Gastrocnemius medialis (tissue), 4 donors: Measurements from ENCODE around the gene TMEM61. TPM values are rescaled to one million over a fixed set of nuclear protein-coding genes. Genes with fewer than 3 reads are reported as not detected.

Experiments used
- ATAC-seq, 2 donors: fragments of 150-250 bp; one replicate each; pipeline ENCODE4 v1.9.1; 2016
- DNase-seq, 2 donors: peaks; one replicate each; pipeline ENCODE4 v3.0.0-alpha.2; 2019
- H3K27ac ChIP-seq, 4 donors: fragments of 200-600 bp; sonication (generic); 1 replicate in 1 of 4; 2 replicates in 3 of 4; pipeline ENCODE4 v1.5.1; 2016 to 2018; ENCODE audit warnings: mild to moderate bottlenecking in 2 of 4, moderate library complexity in 1 of 4
- H3K27me3 ChIP-seq, 3 donors: fragments of 200-600 bp; sonication (generic) in 2 of 3; 1 replicate in 1 of 3; 2 replicates in 2 of 3; pipeline versions ENCODE4 v1.5.1 to v1.6.0; 2016 to 2019; ENCODE audit warnings: mild to moderate bottlenecking in 1 of 3, moderate library complexity in 1 of 3
- H3K36me3 ChIP-seq, 2 donors: fragments of 200-600 bp; sonication (generic) in 1 of 2; one replicate each; pipeline ENCODE4 v1.5.1; 2017 to 2018
- H3K4me1 ChIP-seq, 2 donors: fragments of 200-600 bp; sonication (generic) in 1 of 2; one replicate each; pipeline ENCODE4 v1.5.1; 2016 to 2017; ENCODE audit warnings: mild to moderate bottlenecking in 2 of 2
- H3K4me3 ChIP-seq, 4 donors: fragments of 200-600 bp; sonication (generic) in 3 of 4; 1 replicate in 1 of 4; 2 replicates in 3 of 4; pipeline ENCODE4 v1.5.1; 2016 to 2019; ENCODE audit warnings: mild to moderate bottlenecking in 2 of 4
- H3K9me3 ChIP-seq, 3 donors: fragments of 200-600 bp; sonication (generic) in 2 of 3; 1 replicate in 1 of 3; 2 replicates in 2 of 3; pipeline ENCODE4 v1.5.1; 2016 to 2019
- CTCF ChIP-seq, 5 experiments: fragments of 450-650 bp in 3 of 5; fragments of 200-600 bp in 2 of 5; sonication (generic) in 2 of 5; IDR thresholded peaks in 4 of 5; conservative IDR thresholded peaks in 1 of 5; 1 replicate in 4 of 5; 2 replicates in 1 of 5; pipeline ENCODE4 v1.5.1; 2016 to 2019; ENCODE audit warnings: antibody characterized with exemption in 5 of 5, mild to moderate bottlenecking in 3 of 5, moderate library complexity in 3 of 5
- POLR2A ChIP-seq, 2 donors: fragments of 450-650 bp; IDR thresholded peaks; one replicate each; pipeline ENCODE4 v1.6.1; 2017; ENCODE audit warnings: antibody characterized with exemption in 2 of 2, mild to moderate bottlenecking in 2 of 2, moderate library complexity in 2 of 2
- in situ Hi-C, 4 donors: fragments of 200-750 bp; cut with MboI; loops; one replicate each; pipeline versions ENCODE4 v1.15.0 to v1.8.0; 2017; ENCODE audit warnings: low sequenced_read_pairs in 4 of 4
- intact Hi-C: fragments of 100-400 bp; cut with DNase I; formaldehyde crosslinking; loops from one replicate; pipeline ENCODE4 v1.15.1; 2023; ENCODE audit warnings: low total_unique reads
- total RNA-seq, 4 donors: library from RNA; depleted of rRNA; stranded (reverse); fragments of >200 nt; gene quantifications; one replicate each; pipeline versions ENCODE4 v1.1.0 to v1.2.3, GENCODE V29; 2016

Gene TMEM61
- total RNA-seq, 4 donors from 2014 or later: 0.58 TPM; not detected in 3

- DNase-seq: no peak
- no peak for ATAC-seq
- TF ChIP-seq CTCF (IDR thresholded peaks at IDR 0.05 in 4 of 5, conservative IDR thresholded peaks at IDR 0.05 in 1 of 5): no peak
- TF ChIP-seq POLR2A (IDR thresholded peaks at IDR 0.05): no peak
- in situ Hi-C loops: loop anchor here in 3 of 4 donors (5.0 kb wide), 2 partner anchors 43 to 48 kb away; no protein-coding TSS in a partner anchor
- Histone ChIP-seq H3K4me1 (peaks cover 0 to 6% of the 10 kb centered on the region in 2 donors), H3K27me3 (peaks cover 13 to 16% (median 16%) of the 10 kb centered on the region in 3 donors), H3K9me3 (no peaks in the 10 kb centered on the region), H3K27ac (no peak overlapping the region), H3K36me3 (no peaks in the 10 kb centered on the region), H3K4me3 (no peak overlapping the region)
- intact Hi-C loops: no loop called here
These were observed 14.8 kb downstream of the TMEM61 start for GRCh38 chr1:54995013-54995760.

GRCh38 chr1:54995835-54996234 lies 15.4 kb downstream of the TMEM61 start:
- ATAC-seq: no peak
- in situ Hi-C loops (loop anchor here in 3 of 4 donors (5.0 kb wide), 2 partner anchors 44 to 49 kb away; no protein-coding TSS in a partner anchor), intact Hi-C loops (loop anchor here (1.0 kb wide), 3 partner anchors 23 to 51 kb away; no protein-coding TSS in a partner anchor)
- H3K27me3 ChIP-seq: peaks cover 13 to 16% (median 16%) of the 10 kb centered on the region in 3 donors
- H3K9me3 ChIP-seq: no peaks in the 10 kb centered on the region
- TF ChIP-seq CTCF (IDR thresholded peaks at IDR 0.05 in 4 of 5, conservative IDR thresholded peaks at IDR 0.05 in 1 of 5) (no peak), POLR2A (IDR thresholded peaks at IDR 0.05) (no peak)
- no peak overlapping the region for H3K4me3 ChIP-seq
- DNase-seq: no peak
- no peaks in the 10 kb centered on the region for H3K36me3 ChIP-seq
- H3K27ac ChIP-seq: no peak overlapping the region
- peaks cover 0 to 6% of the 10 kb centered on the region in 2 donors for H3K4me1 ChIP-seq

- peaks cover 13 to 16% (median 16%) of the 10 kb centered on the region in 3 donors for H3K27me3 ChIP-seq
- intact Hi-C loops: loop anchor here (1.0 kb wide), 3 partner anchors 23 to 51 kb away; no protein-coding TSS in a partner anchor
These were observed 16.0 kb downstream of the TMEM61 start for GRCh38 chr1:54996359-54996868.

More at GRCh38 chr1:54996359-54996868, 16.0 kb downstream of the TMEM61 start:
- ATAC-seq: peak; percentile 72 to 85
- TF ChIP-seq CTCF (IDR thresholded peaks at IDR 0.05 in 4 of 5, conservative IDR thresholded peaks at IDR 0.05 in 1 of 5) (peak; percentile 58 to 89 (median 81)), POLR2A (IDR thresholded peaks at IDR 0.05) (no peak)
- Histone ChIP-seq H3K4me1 (peaks cover 0 to 6% of the 10 kb centered on the region in 2 donors), H3K36me3 (no peaks in the 10 kb centered on the region), H3K9me3 (no peaks in the 10 kb centered on the region), H3K27ac (no peak overlapping the region), H3K4me3 (no peak overlapping the region)
- DNase-seq: peak; percentile 32 to 46
- in situ Hi-C loops: loop anchor here in 3 of 4 donors (5.0 kb wide), 2 partner anchors 44 to 49 kb away; no protein-coding TSS in a partner anchor
